T-helper 22 cell (primary cell): Measurements from ENCODE around the gene ZHX3.

Experiments
- DNase-seq: peaks from one replicate; pipeline ENCODE4 v3.0.0-alpha.2; 2020; ENCODE audit warnings: low read depth

ZHX3 gene

GRCh38 chr20:41170386-41171105, 147.0 kb downstream of the ZHX3 start:
- no peak for DNase-seq

- DNase-seq, result no peak
These were observed 147.7 kb downstream of the ZHX3 start for GRCh38 chr20:41169791-41170351.

- DNase-seq, result no peak
These were observed 148.3 kb downstream of the ZHX3 start for GRCh38 chr20:41169162-41169690.

- DNase-seq, result no peak
These were observed 149.0 kb downstream of the ZHX3 start for GRCh38 chr20:41168281-41169161.

- no peak for DNase-seq
These were observed 149.9 kb downstream of the ZHX3 start for GRCh38 chr20:41167481-41168253.

- no peak for DNase-seq
These were observed 150.4 kb downstream of the ZHX3 start for GRCh38 chr20:41167118-41167470.

GRCh38 chr20:41166201-41167117, 151.1 kb downstream of the ZHX3 start:
- no peak for DNase-seq

GRCh38 chr20:41165001-41165882, 152.3 kb downstream of the ZHX3 start:
- no peak for DNase-seq

- DNase-seq, result no peak
These were observed 153.7 kb downstream of the ZHX3 start for GRCh38 chr20:41163821-41164220.

- DNase-seq, result no peak
These were observed 155.1 kb downstream of the ZHX3 start for GRCh38 chr20:41162396-41162795.

- DNase-seq, result no peak
These were observed 155.6 kb downstream of the ZHX3 start for GRCh38 chr20:41161886-41162285.

GRCh38 chr20:41160686-41161085, 156.8 kb downstream of the ZHX3 start:
- DNase-seq, result no peak

GRCh38 chr20:41159547-41159946, 158.0 kb downstream of the ZHX3 start:
- DNase-seq, result no peak

- DNase-seq, result no peak
These were observed 159.4 kb downstream of the ZHX3 start for GRCh38 chr20:41158082-41158625.

GRCh38 chr20:41155261-41155660, 162.3 kb downstream of the ZHX3 start:
- DNase-seq, result no peak

GRCh38 chr20:41154436-41155176, 162.9 kb downstream of the ZHX3 start:
- no peak for DNase-seq

- no peak for DNase-seq
These were observed 165.3 kb downstream of the ZHX3 start for GRCh38 chr20:41152108-41152757.

GRCh38 chr20:41151134-41151869, 166.2 kb downstream of the ZHX3 start:
- no peak for DNase-seq
